HG02623 (cell line): ENCODE results near the gene TUB.

Experiments used
- ATAC-seq: cut with Tn5 transposase; IDR thresholded peaks from one replicate; pipeline ENCODE4 v1.9.1; 2021; ENCODE audit warnings: moderate library complexity; ENCODE audit not compliant: unreplicated experiment

TUB gene

GRCh38 chr11:8105133-8105532 is 24.1 kb downstream of the TUB start:
- no peak for ATAC-seq

- no peak for ATAC-seq
Measured at GRCh38 chr11:8105666-8106065, 24.7 kb downstream of the TUB start.

GRCh38 chr11:8106679-8107078 is 25.7 kb downstream of the TUB start:
- ATAC-seq: no peak

- ATAC-seq: no peak
Measured at GRCh38 chr11:8107642-8108041, 26.6 kb downstream of the TUB start.

- no peak for ATAC-seq
Measured at GRCh38 chr11:8108421-8108820, 27.4 kb downstream of the TUB start.

- ATAC-seq: no peak
Measured at GRCh38 chr11:8109675-8110074, 28.7 kb downstream of the TUB start.

GRCh38 chr11:8110396-8110795 is 29.4 kb downstream of the TUB start:
- no peak for ATAC-seq

- ATAC-seq: no peak
Measured at GRCh38 chr11:8111636-8112035, 30.6 kb downstream of the TUB start.

GRCh38 chr11:8122173-8122764 is 41.3 kb downstream of the TUB start:
- no peak for ATAC-seq

GRCh38 chr11:8126649-8127289 is 45.8 kb downstream of the TUB start:
- ATAC-seq: no peak

- no peak for ATAC-seq
Measured at GRCh38 chr11:8127447-8127846, 46.4 kb downstream of the TUB start.

GRCh38 chr11:8138526-8138925 is 57.5 kb downstream of the TUB start:
- no peak for ATAC-seq

- ATAC-seq: no peak
Measured at GRCh38 chr11:8149726-8150125, 68.7 kb downstream of the TUB start.
